ENCODE measurements around the gene ARPC5L. TPM values are rescaled to one million over a fixed set of nuclear protein-coding genes. Genes with fewer than 3 reads are reported as not detected.
A peak's percentile ranks its signal among the peaks of the same experiment; 100 is the strongest.

The ARPC5L gene
- total RNA-seq, 2 donors from 2014 or later, result 50.9 to 51.4 TPM

DNA sequence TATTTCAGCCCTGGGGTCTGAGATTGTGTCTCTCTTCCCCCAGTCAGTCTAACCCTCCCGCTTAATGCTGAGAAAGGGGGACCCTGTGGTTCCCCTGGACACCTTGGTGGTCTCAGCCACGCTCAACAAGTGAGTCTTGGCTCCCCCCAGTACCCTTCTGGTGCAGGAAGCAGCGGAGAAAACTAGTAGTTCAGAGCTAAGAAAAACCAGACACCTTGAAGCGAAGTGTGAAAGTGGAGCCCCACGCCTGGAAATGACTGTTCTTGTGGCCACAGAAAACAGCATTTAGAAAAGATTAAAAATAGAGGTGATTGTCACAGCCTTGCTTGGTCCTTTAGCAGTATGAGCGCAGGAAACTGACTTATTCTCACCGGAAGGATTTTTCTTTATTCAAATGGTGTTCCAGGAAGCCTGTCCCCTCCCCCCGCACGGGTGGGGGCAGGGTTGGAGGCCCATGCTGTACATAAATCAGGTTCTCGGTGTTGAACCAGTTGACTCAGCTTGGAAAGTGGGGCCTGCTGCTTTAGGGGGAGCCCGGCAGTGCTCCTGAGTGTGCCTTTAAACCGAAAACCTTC lies 8.1 kb downstream of the ARPC5L start:
- no peaks in the 10 kb centered on the region for H3K27me3 Mint-ChIP-seq (ENCODE audit: insufficient read depth)
- Histone ChIP-seq H3K36me3 (ENCODE audit: control insufficient read depth, insufficient read depth, low read length) (peaks cover 38% of the 10 kb centered on the region), H3K4me1 (ENCODE audit: control insufficient read depth, insufficient read depth, low read length) (peaks cover 8% of the 10 kb centered on the region), H3K9me3 (ENCODE audit: control insufficient read depth, low read length) (no peaks in the 10 kb centered on the region), H3K4me3 (ENCODE audit: low read length) (peak overlapping the region; percentile 86), H3K27ac (ENCODE audit: low read depth, low read length) (no peak overlapping the region), H3K27me3 (ENCODE audit: control insufficient read depth, insufficient read depth, low read length, poor library complexity, severe bottlenecking) (no peaks in the 10 kb centered on the region), H3K9ac (ENCODE audit: extremely low read depth, low read length, poor library complexity, severe bottlenecking) (peak overlapping the region; percentile 96)
- no peaks in the 10 kb centered on the region for H3K9me3 Mint-ChIP-seq
- H3K36me3 Mint-ChIP-seq (ENCODE audit: low read depth), result peaks cover 32% of the 10 kb centered on the region
- H3K4me3 Mint-ChIP-seq, result peak overlapping the region; percentile 92
- TF ChIP-seq, protein P1, sequence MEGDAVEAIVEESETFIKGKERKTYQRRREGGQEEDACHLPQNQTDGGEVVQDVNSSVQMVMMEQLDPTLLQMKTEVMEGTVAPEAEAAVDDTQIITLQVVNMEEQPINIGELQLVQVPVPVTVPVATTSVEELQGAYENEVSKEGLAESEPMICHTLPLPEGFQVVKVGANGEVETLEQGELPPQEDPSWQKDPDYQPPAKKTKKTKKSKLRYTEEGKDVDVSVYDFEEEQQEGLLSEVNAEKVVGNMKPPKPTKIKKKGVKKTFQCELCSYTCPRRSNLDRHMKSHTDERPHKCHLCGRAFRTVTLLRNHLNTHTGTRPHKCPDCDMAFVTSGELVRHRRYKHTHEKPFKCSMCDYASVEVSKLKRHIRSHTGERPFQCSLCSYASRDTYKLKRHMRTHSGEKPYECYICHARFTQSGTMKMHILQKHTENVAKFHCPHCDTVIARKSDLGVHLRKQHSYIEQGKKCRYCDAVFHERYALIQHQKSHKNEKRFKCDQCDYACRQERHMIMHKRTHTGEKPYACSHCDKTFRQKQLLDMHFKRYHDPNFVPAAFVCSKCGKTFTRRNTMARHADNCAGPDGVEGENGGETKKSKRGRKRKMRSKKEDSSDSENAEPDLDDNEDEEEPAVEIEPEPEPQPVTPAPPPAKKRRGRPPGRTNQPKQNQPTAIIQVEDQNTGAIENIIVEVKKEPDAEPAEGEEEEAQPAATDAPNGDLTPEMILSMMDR (conservative IDR thresholded peaks at IDR 0.05), result no peak
- peak overlapping the region; percentile 90 for H3K27ac Mint-ChIP-seq
- no peak for DNase-seq
- 20 to 22% methylated on average over 10 to 12 of the region's 12 CpGs for WGBS, 2 experiments (ENCODE audit: insufficient coverage in 1 of 2, insufficient read length in 1 of 2)
- peaks cover 35% of the 10 kb centered on the region for H3K4me1 Mint-ChIP-seq

DNA sequence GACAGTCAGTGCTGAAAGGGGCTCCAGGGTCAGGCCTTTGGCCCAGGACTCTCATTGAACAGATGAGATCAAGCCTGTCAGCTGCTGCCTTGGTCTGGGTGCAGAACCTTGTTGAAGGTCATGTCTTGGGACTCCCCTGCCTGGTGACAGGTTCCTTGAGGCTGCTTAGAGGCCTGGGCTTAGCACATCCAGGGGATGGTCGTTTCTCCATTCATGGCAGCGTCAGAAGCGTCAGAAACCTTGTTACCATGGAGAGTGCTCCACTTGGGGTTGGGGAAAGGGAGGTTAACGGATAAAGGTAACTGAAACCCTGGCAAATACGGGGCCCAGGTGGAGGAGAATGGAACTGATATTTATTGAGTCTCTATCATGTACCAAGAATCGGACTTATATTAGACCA lies 8.8 kb downstream of the ARPC5L start:
- peak overlapping the region; percentile 90 for H3K27ac Mint-ChIP-seq
- H3K27ac ChIP-seq (ENCODE audit: low read depth, low read length), result no peak overlapping the region
- peaks cover 8% of the 10 kb centered on the region for H3K4me1 ChIP-seq (ENCODE audit: control insufficient read depth, insufficient read depth, low read length)
- H3K4me1 Mint-ChIP-seq, result peaks cover 35% of the 10 kb centered on the region
- no peak for DNase-seq
- H3K36me3 Mint-ChIP-seq (ENCODE audit: low read depth), result peaks cover 36% of the 10 kb centered on the region
- TF ChIP-seq, protein P1 (conservative IDR thresholded peaks at IDR 0.05), result no peak
- peak overlapping the region; percentile 92 for H3K4me3 Mint-ChIP-seq
- no peaks in the 10 kb centered on the region for H3K27me3 ChIP-seq (ENCODE audit: control insufficient read depth, insufficient read depth, low read length, poor library complexity, severe bottlenecking)
- peak overlapping the region; percentile 86 for H3K4me3 ChIP-seq (ENCODE audit: low read length)
- 82 to 89% methylated on average over 6 of the region's 6 CpGs for WGBS, 2 experiments (ENCODE audit: insufficient coverage in 1 of 2, insufficient read length in 1 of 2)
- H3K9me3 Mint-ChIP-seq, result no peaks in the 10 kb centered on the region
- H3K36me3 ChIP-seq (ENCODE audit: control insufficient read depth, insufficient read depth, low read length), result peaks cover 44% of the 10 kb centered on the region
- no peaks in the 10 kb centered on the region for H3K9me3 ChIP-seq (ENCODE audit: control insufficient read depth, low read length)
- H3K27me3 Mint-ChIP-seq (ENCODE audit: insufficient read depth), result no peaks in the 10 kb centered on the region
- H3K9ac ChIP-seq (ENCODE audit: extremely low read depth, low read length, poor library complexity, severe bottlenecking), result peak overlapping the region; percentile 96

DNA sequence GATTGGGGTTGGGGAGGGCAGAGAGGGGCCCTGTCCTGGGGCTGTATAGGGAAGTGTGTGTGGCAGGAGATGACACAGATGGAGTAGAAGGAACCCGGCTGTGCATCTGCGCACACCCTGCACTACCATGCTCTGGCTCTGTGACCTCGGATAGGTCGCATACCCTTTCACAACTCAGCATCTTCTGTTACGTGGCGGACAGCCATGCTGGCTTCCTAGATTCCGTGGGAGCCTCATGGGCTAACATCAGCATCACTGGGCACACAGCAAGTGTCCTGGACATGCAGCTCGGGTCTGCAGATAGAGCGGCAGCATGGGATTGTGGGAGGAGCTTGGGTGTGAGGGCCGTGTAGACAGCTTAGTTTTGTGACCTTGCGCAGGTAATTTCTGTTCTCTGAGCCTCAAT lies 9.2 kb downstream of the ARPC5L start:
- no peaks in the 10 kb centered on the region for H3K27me3 ChIP-seq (ENCODE audit: control insufficient read depth, insufficient read depth, low read length, poor library complexity, severe bottlenecking)
- peaks cover 47% of the 10 kb centered on the region for H3K36me3 ChIP-seq (ENCODE audit: control insufficient read depth, insufficient read depth, low read length)
- H3K9ac ChIP-seq (ENCODE audit: extremely low read depth, low read length, poor library complexity, severe bottlenecking), result no peak overlapping the region
- no peak for DNase-seq
- Mint-ChIP-seq H3K9me3 (no peaks in the 10 kb centered on the region), H3K4me3 (peak overlapping the region; percentile 92), H3K27ac (no peak overlapping the region), H3K27me3 (ENCODE audit: insufficient read depth) (no peaks in the 10 kb centered on the region), H3K4me1 (peaks cover 35% of the 10 kb centered on the region), H3K36me3 (ENCODE audit: low read depth) (peaks cover 40% of the 10 kb centered on the region)
- H3K27ac ChIP-seq (ENCODE audit: low read depth, low read length), result no peak overlapping the region
- WGBS, 2 experiments (ENCODE audit: insufficient coverage in 1 of 2, insufficient read length in 1 of 2), result 91 to 93% methylated on average over 8 to 11 of the region's 11 CpGs
- peak overlapping the region; percentile 86 for H3K4me3 ChIP-seq (ENCODE audit: low read length)
- TF ChIP-seq, protein P1 (conservative IDR thresholded peaks at IDR 0.05), result no peak
- H3K4me1 ChIP-seq (ENCODE audit: control insufficient read depth, insufficient read depth, low read length), result peaks cover 8% of the 10 kb centered on the region
- H3K9me3 ChIP-seq (ENCODE audit: control insufficient read depth, low read length), result no peaks in the 10 kb centered on the region
